ENCODE data around the gene CREG1.

The CREG1 gene

DNA sequence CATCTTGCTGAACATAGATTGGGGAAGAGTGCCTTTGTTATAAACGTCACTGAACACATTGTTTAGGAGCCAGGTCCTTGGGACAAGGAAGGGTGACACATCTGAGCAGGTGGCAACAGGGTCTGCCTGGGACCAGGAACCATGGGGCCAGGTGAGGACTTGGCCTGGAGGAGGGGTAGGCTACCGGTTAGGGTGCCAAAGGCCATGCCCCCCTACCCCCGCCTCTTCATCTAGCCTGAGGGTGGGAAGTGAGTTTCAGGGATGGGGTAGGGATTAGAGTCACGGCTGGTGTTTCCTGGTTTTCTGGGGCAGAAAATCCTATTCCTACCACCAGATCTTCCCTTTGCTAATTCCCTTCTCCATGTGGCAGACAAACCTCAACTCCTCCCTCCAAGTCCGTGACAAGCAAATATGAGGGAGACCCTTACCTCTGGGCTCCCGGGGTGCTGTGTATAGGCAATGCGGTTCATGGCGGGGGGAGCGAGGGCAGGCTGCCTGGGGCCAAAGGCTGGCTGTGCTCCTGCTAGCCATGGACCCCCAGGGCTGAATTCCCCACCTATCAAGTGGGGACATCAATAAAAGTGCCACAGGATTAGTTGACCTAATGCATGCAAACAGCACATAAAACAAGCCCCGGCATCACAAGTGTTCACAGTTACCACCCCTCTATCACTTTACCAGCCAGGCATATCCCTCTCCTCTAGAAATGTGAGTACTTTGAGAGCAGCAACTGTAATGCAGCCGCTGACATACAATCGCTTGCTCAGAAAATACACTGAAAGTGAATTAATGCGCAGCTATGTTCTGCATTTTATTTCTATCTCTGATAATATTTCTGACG is 49.7 kb downstream of the CREG1 start:
- no peak for DNase-seq (ENCODE audit: low read depth)

DNA sequence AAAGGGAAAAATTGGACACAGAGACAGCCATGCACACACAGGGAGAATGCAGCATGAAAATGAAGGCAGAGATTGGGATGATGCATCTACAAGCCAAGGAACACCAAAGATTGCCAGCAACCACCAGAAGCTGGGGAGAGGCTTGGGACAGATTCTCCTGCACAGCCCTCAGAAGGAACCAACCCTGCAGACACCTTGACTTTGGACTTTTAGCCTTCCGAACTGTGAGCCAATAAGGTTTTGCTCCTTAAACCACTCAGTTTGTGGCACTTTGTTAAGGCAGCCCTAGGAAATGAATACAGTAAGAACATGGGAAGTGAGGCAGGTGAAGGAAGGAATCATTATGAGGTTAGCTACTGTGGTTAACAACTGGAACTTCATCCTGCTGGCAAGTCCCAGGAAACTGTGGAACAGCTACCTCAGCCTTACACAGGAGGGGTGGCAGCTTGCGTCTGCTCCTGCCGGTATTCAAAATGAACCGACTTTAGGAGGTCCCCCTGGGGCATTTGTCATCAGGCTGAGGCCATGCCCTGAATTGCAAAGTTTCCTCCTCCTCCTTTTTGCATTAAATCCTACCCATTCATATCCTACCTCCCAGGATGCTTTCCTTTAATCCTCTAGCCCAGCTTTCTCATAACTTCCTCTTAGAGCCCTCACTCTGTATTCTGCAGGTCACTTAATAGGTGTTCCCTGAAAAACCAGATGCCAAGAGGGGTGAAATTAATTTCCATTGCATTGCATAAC is 50.7 kb downstream of the CREG1 start:
- no peak for DNase-seq (ENCODE audit: low read depth)

DNA sequence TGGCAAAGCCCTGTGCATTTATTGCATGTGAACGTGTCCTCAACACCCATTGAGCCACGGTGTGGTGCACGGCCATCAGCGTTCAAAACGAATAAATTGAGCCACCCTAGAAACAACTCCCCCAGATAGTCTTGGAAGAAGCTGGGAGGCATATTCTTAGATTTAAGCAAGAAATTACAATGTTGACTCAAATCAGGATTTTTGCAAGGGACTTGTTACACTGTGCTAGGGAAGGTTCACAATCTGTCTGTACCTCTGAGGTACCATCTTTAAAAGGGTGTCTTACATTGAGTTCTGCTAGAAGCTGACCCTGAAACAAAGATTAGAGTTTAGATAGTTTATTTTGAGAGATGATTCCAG is 51.4 kb downstream of the CREG1 start:
- no peak for DNase-seq (ENCODE audit: low read depth)

DNA sequence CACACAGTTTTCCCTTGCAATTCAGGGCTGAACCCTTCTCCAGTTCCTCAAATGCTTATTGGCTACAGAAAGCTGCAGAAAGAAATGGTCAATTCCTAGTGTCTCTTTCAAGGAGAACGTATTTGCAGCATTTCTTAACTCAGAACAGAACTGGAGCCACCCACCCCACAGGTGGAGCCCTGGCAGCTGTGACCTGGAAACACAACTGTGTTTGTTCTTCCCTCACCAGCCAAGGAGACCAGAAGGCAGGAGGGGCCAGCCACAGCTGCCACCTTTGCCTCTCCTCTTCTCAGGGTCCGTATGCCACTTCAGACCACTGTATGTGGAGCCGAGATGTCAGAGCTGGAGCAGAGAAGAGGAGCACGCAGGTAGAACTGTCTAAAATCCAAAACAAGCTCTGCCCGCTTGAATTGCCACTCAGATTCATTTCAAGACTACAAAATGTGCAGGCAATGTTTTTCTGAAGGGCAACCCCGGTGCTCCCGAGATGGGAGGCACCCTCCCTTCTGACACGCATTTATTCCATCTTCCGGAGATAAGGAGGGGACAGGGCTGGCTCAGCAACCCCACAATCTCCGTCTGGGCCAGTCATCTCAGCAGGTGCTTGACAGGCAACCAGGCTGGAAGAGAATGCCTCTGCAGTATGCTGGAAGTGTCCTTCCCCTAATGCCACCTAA is 51.9 kb downstream of the CREG1 start:
- no peak for DNase-seq (ENCODE audit: low read depth)

DNA sequence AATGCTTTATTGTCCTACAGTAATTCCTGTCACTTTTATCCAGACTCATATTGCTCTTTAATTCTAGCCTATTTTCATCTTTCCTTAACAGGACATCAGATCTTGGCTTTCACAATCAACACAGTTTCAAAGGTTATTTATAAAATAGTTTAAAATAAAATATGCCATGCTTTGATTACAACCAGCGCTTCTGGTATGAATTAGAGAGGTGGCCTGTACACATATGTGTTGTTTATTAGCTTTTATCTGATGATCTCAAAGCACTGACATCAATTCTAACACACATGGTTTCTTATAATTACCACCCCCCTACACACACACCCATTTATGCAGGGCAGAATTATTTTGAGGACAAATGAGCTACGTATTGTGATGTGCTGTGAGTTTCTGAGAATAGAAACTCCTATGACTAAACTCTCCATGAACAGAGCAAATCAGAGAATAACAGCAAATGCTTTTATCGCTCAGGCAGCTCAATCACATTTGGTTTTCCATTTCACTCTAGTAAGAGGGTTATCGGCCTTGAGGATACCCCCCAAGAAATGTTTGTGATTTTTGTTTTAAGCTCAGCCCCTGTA is 53.2 kb downstream of the CREG1 start:
- DNase-seq (ENCODE audit: low read depth) = no peak

DNA sequence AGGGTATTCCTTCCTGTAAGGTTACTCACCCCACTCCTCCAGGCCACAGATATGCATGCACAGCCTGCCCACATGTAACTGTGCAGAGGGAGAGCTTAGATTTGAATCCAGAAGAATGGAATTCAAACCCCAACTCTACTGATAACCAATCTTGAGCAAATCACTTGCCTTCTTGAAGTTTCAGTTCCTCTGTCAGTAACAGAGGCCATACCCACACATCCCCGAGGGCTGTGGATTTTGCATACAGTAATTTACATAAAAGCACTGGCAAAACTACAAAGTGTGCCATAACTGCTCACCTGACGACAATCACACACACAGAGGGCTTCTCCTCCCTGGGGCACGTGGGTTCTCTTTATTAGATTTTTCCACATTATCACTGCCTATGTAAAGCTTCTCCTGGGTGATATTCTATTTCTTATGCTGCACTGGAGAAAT is 53.9 kb downstream of the CREG1 start:
- no peak for DNase-seq (ENCODE audit: low read depth)

DNA sequence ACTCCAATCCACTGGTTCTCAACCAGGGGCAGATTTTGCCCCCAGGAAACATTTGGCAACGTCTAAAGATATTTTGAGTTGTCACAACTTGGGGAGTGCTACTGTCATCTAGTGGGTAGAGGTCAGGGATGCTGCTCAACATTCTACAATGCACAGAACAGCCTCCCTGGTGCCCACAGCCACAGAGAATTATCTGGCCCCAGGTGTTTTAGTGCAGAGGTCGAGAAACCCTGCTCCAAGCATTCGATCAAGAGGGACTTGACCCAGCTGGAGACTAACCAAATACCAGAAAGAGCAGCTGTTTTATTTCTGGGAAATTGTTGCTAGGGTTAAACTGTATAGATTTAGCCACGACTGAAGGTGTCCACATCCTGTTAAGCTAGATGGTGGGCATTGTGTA is 54.5 kb downstream of the CREG1 start:
- DNase-seq (ENCODE audit: low read depth) = no peak

DNA sequence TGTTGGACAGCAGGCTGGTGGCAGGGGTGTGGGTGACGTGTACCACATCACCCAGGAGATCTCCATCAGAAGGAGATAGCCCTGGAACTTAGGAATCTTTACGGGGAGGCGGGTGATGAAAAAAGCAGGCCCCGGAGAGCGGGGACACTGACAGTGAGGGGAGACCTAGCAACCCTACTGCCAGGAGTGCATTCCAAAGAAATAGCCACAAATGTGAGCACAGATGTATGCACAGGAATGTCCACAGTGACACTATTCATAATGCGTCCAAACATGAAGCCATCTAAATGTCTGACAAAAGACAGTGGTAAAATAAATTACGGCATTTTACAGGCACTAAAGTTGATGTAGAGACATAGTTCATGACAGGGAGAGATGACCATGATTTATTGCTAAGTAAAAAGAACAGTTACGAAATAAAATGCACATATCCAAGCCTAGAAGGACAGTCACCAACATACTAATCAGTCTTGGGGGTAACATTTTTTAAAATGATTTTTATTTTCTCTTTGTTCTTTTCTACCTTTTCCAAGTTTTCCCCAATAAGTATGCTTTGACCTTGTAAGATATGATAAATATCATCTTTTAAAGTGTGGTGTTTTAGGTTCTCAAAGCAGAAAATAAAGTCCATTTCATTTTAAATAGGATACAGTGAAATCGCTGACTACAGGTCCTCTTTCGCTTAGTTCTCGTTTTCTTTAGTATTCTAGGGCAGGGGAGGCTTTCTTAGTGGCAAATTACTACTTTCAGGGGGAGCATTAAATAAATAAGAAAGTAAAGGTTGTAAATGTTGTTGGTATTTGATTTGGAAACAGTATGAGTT is 56.6 kb downstream of the CREG1 start:
- no peak for DNase-seq (ENCODE audit: low read depth)

DNA sequence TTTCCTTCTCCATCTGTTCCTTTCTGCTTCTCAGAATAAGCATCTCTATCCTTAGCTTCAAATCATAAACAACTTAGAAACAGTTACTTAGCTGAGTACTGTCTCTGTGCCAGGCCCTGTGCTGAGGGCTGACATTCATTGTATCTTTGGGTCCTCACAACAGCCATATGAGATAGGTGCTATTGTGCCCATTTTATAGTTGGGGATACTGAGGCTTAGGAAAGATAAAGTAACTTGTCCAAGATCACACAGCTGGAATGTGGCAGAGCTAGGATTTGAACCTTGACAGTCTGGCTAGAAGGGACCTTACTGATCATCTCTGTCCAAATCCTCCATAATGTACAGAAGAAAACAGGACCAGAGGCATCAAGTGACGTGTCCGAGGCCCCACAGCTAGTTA is 60.2 kb downstream of the CREG1 start:
- no peak for DNase-seq (ENCODE audit: low read depth)

DNA sequence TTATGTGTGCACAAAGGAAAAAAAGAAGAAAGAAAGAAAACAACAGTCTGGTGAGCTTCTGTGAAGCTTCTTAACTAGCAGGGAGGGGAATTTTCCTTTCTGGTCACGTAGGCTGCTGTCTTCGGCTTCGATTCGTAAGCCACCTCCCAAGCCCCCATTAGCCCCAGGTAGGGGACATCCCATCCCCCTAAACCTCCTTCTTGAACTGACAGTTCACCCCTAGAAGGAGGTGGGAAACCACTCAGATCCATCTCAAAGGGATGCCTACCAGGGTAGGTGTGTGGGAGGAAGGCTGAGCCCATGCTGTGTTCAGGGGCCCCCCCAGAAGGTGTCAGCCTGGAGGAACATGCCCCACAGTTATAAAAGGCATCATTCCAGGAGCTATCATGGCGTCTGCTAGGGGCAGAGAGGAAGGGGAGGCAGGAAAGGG is 61.1 kb downstream of the CREG1 start:
- DNase-seq (ENCODE audit: low read depth) = no peak

DNA sequence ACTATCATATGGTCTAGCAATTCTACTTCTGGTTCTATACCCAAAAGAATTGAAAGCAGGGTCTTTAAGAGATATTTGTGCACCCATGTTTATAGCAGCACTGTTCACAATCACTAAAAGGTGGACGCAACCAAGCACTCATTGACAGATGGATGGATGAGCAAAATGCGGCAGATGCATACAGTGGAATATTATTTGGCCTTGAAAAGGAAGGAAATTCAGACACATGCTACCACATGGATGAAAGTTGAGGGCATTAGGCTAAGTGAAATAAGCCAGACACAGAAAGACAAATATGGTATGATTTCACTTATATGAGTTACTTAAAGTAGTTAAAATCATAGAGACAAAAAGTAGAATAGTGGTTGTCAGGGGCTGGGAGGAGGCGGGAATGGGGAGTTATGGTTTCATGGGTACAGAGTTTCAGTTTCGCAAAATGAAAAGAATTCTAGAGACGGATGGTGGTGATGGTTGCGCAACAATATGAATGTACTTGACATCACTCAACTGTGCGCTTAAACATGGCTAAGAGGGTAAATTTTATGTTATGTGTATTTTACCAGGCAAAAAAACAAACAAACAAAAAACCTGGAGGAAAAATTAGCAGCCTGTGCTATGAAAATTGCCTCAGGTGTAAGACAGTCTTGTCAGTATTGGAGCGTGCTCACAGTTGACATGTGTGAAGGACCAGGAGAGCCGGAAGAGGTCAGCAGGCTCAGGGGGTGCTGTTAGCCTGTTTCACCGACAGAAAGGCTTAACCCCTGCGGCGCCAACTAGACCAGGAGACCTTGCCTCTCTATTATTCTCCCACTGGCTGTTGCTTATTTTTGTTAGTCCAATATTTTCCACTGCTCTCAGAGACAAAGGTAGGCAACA is 61.7 kb downstream of the CREG1 start:
- DNase-seq (ENCODE audit: low read depth) = no peak

Data from stimulated activated CD8-positive, alpha-beta memory T cell treated with anti-CD3 and anti-CD28 coated beads, Interleukin-15, amount 100 ng/mL, for 24 hours (primary cell).